ENCODE results near the gene PTGR3.

DNA sequence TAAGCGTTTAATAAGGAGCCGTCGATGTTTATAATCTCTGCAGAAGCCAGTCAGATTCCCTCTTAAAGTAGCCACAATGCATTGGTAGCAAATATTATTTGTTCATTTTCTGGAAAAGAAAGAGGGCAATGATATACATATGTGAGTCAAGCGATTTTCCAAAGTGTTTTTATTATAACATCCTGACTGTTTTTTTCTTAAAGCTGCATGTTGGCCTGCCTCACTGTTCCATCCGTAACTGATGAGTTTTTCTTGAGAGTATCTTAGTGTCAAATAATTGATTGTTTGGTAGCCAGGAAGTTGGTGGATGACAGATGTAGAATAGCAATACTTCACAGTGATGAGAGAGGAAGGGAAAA is 5.4 kb upstream of the PTGR3 start:
- no peak for TF ChIP-seq EZH2 (IDR thresholded peaks at IDR 0.05; ENCODE audit: borderline replicate concordance, low read length)
- TF ChIP-seq, protein P1, sequence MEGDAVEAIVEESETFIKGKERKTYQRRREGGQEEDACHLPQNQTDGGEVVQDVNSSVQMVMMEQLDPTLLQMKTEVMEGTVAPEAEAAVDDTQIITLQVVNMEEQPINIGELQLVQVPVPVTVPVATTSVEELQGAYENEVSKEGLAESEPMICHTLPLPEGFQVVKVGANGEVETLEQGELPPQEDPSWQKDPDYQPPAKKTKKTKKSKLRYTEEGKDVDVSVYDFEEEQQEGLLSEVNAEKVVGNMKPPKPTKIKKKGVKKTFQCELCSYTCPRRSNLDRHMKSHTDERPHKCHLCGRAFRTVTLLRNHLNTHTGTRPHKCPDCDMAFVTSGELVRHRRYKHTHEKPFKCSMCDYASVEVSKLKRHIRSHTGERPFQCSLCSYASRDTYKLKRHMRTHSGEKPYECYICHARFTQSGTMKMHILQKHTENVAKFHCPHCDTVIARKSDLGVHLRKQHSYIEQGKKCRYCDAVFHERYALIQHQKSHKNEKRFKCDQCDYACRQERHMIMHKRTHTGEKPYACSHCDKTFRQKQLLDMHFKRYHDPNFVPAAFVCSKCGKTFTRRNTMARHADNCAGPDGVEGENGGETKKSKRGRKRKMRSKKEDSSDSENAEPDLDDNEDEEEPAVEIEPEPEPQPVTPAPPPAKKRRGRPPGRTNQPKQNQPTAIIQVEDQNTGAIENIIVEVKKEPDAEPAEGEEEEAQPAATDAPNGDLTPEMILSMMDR (IDR thresholded peaks at IDR 0.05; ENCODE audit: low read length) = no peak

Data from OCI-LY1 (cell line).